Ovary (tissue), 9 donors: Measurements from ENCODE around the gene RNF214. TPM values are rescaled to one million over a fixed set of nuclear protein-coding genes. Genes with fewer than 3 reads are reported as not detected.

ENCODE experiments used
- DNase-seq, 5 donors: peaks; one replicate each; pipeline ENCODE4 v3.0.0-alpha.2; 2019 to 2020
- H3K27ac ChIP-seq, 2 donors: fragments of 200-600 bp; one replicate each; pipeline versions ENCODE4 v1.5.1 to v1.8.0; 2019 to 2022
- H3K27me3 ChIP-seq: fragments of 200-600 bp; one replicate; pipeline ENCODE4 v1.8.0; 2022
- H3K36me3 ChIP-seq: fragments of 200-600 bp; sonication (generic); one replicate; pipeline ENCODE4 v1.5.1; 2019
- H3K4me1 ChIP-seq: one replicate; pipeline ENCODE4 v1.8.1; 2013; ENCODE audit warnings: mild to moderate bottlenecking, moderate library complexity; ENCODE audit not compliant: insufficient read depth
- H3K4me3 ChIP-seq: fragments of 200-600 bp; sonication (generic); one replicate; pipeline ENCODE4 v1.5.1; 2017
- H3K9me3 ChIP-seq, 2 donors: fragments of 200-600 bp in 1 of 2; sonication (generic) in 1 of 2; one replicate each; pipeline versions ENCODE4 v1.5.1 to v1.8.1; 2013 to 2019; ENCODE audit warnings: mild to moderate bottlenecking in 1 of 2, moderate library complexity in 1 of 2
- EP300 ChIP-seq: sonication (generic); formaldehyde crosslinking; IDR thresholded peaks from one replicate; pipeline ENCODE4 v1.6.1; 2017; ENCODE audit warnings: antibody characterized with exemption
- POLR2A ChIP-seq: fragments of 450-650 bp; IDR thresholded peaks from one replicate; pipeline ENCODE4 v1.6.1; 2017; ENCODE audit warnings: antibody characterized with exemption, mild to moderate bottlenecking, moderate library complexity
- WGBS, 3 donors: extraction: QIAGEN DNeasy Blood & Tissue Kit in 1 of 3; methylation state at CpG; one replicate each; pipeline versions ENCODE4 v1.1.5 to v1.1.7; 2013 to 2017; 5-methylcytosine and 5-hydroxymethylcytosine counted together
- intact Hi-C, 4 donors: fragments of 100-400 bp; cut with DNase I; formaldehyde crosslinking; loops; one replicate each; pipeline versions ENCODE4 v1.11.0 to v1.15.1; 2022 to 2023
- polyA plus RNA-seq, 2 donors: library from polyadenylated mRNA; stranded (reverse); fragments of 200-250 nt in 1 of 2; fragments of 350-450 nt in 1 of 2; fragmentation: Illumina TruSeq in 1 of 2; extraction: RNeasy Lipid Tissue Mini Kit (QIAGEN cat#74804) in 1 of 2; gene quantifications; one replicate each; pipeline ENCODE4 v1.2.3, GENCODE V29; 2013 to 2014
- total RNA-seq, 7 donors: library from RNA; depleted of rRNA in 2 of 7; stranded (reverse); fragments of >200 nt in 2 of 7; fragmentation: NEBNext Ultra II Directional in 3 of 7; extraction: Animal tissue kit (Norgen Biotek cat#: 25700) in 3 of 7; gene quantifications; one replicate each; pipeline versions ENCODE4 v1.1.0 to v1.2.4, GENCODE V29; 2016 to 2023
- TF ChIP-seq, protein P1 (sequence below), 3 donors: fragments of 450-650 bp in 2 of 3; fragments of 200-600 bp in 1 of 3; IDR thresholded peaks; one replicate each; pipeline versions ENCODE4 v1.5.1 to v1.8.0; 2016 to 2022; ENCODE audit warnings: antibody characterized with exemption in 3 of 3, mild to moderate bottlenecking in 1 of 3
- donor health status: DM: no; HTN: no; CAD: no; lungs with moderate emphysema.
- donor health status: DM: no; HTN: no; CAD: no.
- donor health status: Bipolar disorder and iron deficiency.
- donor health status: DM: yes; HTN: yes; CAD: no.
- donor health status: DM: no; HTN: no; CAD: no.
- donor health status: DM: yes; HTN: yes; CAD: no.

The RNF214 gene
- total and polyA plus RNA-seq, 9 donors: 9.7 to 40.9 (median 27.3) TPM

GRCh38 chr11:117238221-117238620, 5.8 kb downstream of the RNF214 start:
- 89 to 95% (median 95%) methylated on average over 5 of the region's 5 CpGs for WGBS, 3 donors
- no peaks in the 10 kb centered on the region for H3K27me3 ChIP-seq
- TF ChIP-seq, protein P1, sequence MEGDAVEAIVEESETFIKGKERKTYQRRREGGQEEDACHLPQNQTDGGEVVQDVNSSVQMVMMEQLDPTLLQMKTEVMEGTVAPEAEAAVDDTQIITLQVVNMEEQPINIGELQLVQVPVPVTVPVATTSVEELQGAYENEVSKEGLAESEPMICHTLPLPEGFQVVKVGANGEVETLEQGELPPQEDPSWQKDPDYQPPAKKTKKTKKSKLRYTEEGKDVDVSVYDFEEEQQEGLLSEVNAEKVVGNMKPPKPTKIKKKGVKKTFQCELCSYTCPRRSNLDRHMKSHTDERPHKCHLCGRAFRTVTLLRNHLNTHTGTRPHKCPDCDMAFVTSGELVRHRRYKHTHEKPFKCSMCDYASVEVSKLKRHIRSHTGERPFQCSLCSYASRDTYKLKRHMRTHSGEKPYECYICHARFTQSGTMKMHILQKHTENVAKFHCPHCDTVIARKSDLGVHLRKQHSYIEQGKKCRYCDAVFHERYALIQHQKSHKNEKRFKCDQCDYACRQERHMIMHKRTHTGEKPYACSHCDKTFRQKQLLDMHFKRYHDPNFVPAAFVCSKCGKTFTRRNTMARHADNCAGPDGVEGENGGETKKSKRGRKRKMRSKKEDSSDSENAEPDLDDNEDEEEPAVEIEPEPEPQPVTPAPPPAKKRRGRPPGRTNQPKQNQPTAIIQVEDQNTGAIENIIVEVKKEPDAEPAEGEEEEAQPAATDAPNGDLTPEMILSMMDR (IDR thresholded peaks at IDR 0.05): no peak
- TF ChIP-seq EP300: no peak
- TF ChIP-seq POLR2A: no peak
- no peak for DNase-seq
- H3K27ac ChIP-seq: no peak overlapping the region
- H3K4me3 ChIP-seq: no peak overlapping the region
- intact Hi-C loops: loop anchor here in 1 of 4 donors (10.0 kb wide), 1 partner anchor 77 kb away; the partner anchor contains the start of gene BACE1
- H3K9me3 ChIP-seq: no peaks in the 10 kb centered on the region
- H3K36me3 ChIP-seq: no peaks in the 10 kb centered on the region
- H3K4me1 ChIP-seq: no peaks in the 10 kb centered on the region

- H3K4me1 ChIP-seq: no peaks in the 10 kb centered on the region
- WGBS, 3 donors: 30 to 54% (median 39%) methylated on average over 6 of the region's 6 CpGs
- DNase-seq: no peak
- no peak overlapping the region for H3K4me3 ChIP-seq
- H3K36me3 ChIP-seq: no peaks in the 10 kb centered on the region
- no peaks in the 10 kb centered on the region for H3K9me3 ChIP-seq
- H3K27ac ChIP-seq: no peak overlapping the region
- intact Hi-C loops: loop anchor here in 1 of 4 donors (10.0 kb wide), 1 partner anchor 76 kb away; the partner anchor contains the start of gene BACE1
- H3K27me3 ChIP-seq: no peaks in the 10 kb centered on the region
- TF ChIP-seq, protein P1 (IDR thresholded peaks at IDR 0.05): no peak
- TF ChIP-seq POLR2A: no peak
- TF ChIP-seq EP300: no peak
These were observed 6.8 kb downstream of the RNF214 start for GRCh38 chr11:117239295-117239694.

- no peak overlapping the region for H3K4me3 ChIP-seq
- no peaks in the 10 kb centered on the region for H3K4me1 ChIP-seq
- TF ChIP-seq EP300: no peak
- H3K36me3 ChIP-seq: no peaks in the 10 kb centered on the region
- DNase-seq: no peak
- H3K9me3 ChIP-seq: no peaks in the 10 kb centered on the region
- H3K27ac ChIP-seq: no peak overlapping the region
- WGBS, 3 donors: 30 to 70% (median 37%) methylated on average over 4 of the region's 4 CpGs
- H3K27me3 ChIP-seq: no peaks in the 10 kb centered on the region
- intact Hi-C loops: no loop called here
These were observed 15.9 kb downstream of the RNF214 start for GRCh38 chr11:117248341-117248740.

- H3K36me3 ChIP-seq: no peaks in the 10 kb centered on the region
- intact Hi-C loops: no loop called here
- no peak overlapping the region for H3K4me3 ChIP-seq
- no peak for DNase-seq
- H3K27me3 ChIP-seq: no peaks in the 10 kb centered on the region
- TF ChIP-seq, protein P1 (IDR thresholded peaks at IDR 0.05): no peak
- TF ChIP-seq POLR2A (no peak), EP300 (no peak)
- 87 to 91% (median 91%) methylated on average over 4 of the region's 4 CpGs for WGBS, 3 donors
- H3K27ac ChIP-seq: no peak overlapping the region
- no peaks in the 10 kb centered on the region for H3K9me3 ChIP-seq
- H3K4me1 ChIP-seq: no peaks in the 10 kb centered on the region
These were observed 17.1 kb downstream of the RNF214 start for GRCh38 chr11:117249571-117249970.

- Histone ChIP-seq H3K36me3 (no peaks in the 10 kb centered on the region), H3K27me3 (no peaks in the 10 kb centered on the region), H3K9me3 (no peaks in the 10 kb centered on the region), H3K4me3 (no peak overlapping the region), H3K4me1 (no peaks in the 10 kb centered on the region), H3K27ac (no peak overlapping the region)
- DNase-seq: no peak
- 78 to 87% (median 87%) methylated on average over 9 to 10 of the region's 10 CpGs for WGBS, 3 donors
- intact Hi-C loops: no loop called here
- TF ChIP-seq EP300 (no peak), POLR2A (no peak)
- TF ChIP-seq, protein P1 (IDR thresholded peaks at IDR 0.05): no peak
These were observed 19.0 kb downstream of the RNF214 start for GRCh38 chr11:117251506-117251905.
